ENCODE measurements around the gene AGER. TPM values are rescaled to one million over a fixed set of nuclear protein-coding genes. Genes with fewer than 3 reads are reported as not detected.
"Not testable (repeated sequence)": the region's sequence is repeated elsewhere in the genome, so short reads cannot be mapped to it uniquely, and the experiment has no call there.

AGER gene
- total and polyA plus RNA-seq, 7 experiments from 2014 or later = 0.47 to 92.2 (median 38.0) TPM; not detected in 1

DNA sequence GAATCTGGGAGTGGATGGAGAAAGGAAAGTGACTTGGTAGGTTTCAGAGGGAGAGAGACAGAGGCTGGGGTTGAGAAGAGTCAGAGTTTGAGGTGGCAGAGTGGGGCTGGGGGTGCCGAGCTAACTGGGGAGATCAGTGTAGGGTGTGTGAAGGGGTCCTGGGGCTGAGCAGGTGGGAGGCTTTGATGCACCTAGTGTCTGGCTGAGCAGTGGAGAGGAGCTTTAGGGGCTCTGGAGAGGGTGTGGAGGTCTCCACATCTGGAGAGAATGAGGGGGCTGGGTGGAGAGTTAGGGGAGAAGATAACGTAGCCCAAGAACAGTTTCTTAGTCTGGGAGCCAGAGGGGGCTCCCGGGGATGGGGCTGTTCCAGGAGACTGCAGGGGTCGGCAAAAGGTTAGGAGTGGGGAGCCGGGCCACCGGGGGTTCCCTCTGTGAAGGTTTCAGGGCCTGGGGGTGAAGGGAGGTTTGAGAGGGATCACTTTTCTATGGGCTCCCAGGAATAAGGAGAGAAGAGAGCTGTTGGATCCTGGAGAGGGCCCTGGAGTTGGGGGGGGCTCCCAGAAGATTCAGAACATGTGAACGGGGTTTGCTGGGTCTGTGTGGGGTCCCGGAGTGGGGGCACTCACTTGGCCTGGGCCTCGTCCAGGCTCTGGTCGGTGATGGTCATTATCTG is 5.2 kb upstream of the AGER start:
- H3K36me3 Mint-ChIP-seq = peaks cover 17 to 47% (median 35%) of the 10 kb centered on the region in 5 donors
- peak overlapping the region; percentile 97 for H3K27ac ChIP-seq (ENCODE audit: low read depth, low read length)
- no peaks in the 10 kb centered on the region for H3K9me3 ChIP-seq (ENCODE audit: control insufficient read depth in 2 of 3, low read length in 3 of 3)
- no peak for DNase-seq
- no peaks in the 10 kb centered on the region for H3K9me3 Mint-ChIP-seq
- H3K4me1 Mint-ChIP-seq = peaks cover 43 to 52% (median 49%) of the 10 kb centered on the region in 7 donors
- H3K27ac Mint-ChIP-seq = peak overlapping the region; percentile 80 to 97 (median 91)
- POLR2A ChIA-PET = interaction anchor here (0.8 to 10.6 kb wide), 6 partner anchors 9 to 656 kb away, joined by 3 to 259 read pairs (median 4); partner anchors contain the start of genes AGPAT1, ATF6B and RNF5
- H3K27me3 ChIP-seq (ENCODE audit: control insufficient read depth in 2 of 2, insufficient read depth in 2 of 2, low read length in 2 of 2) = no peaks in the 10 kb centered on the region
- H3K27me3 Mint-ChIP-seq = no peaks in the 10 kb centered on the region
- H3K36me3 ChIP-seq (ENCODE audit: control insufficient read depth in 2 of 3, insufficient read depth in 3 of 3, low read length in 3 of 3) = peaks cover 10 to 51% (median 15%) of the 10 kb centered on the region in 3 experiments
- H3K4me3 ChIP-seq (ENCODE audit: low read length) = peak overlapping the region; percentile 94
- CTCF ChIA-PET = interaction anchor here (1.8 kb wide), 1 partner anchor 10 kb away, joined by 5 read pairs; no protein-coding TSS in a partner anchor
- H3K4me3 Mint-ChIP-seq = peak overlapping the region; percentile 90 to 100 (median 97)
- H3K4me1 ChIP-seq (ENCODE audit: control insufficient read depth in 2 of 2, insufficient read depth in 2 of 2, low read length in 2 of 2) = peaks cover 27 to 38% of the 10 kb centered on the region in 2 donors
- ATAC-seq = no peak
- intact Hi-C loops (cut with micrococcal nuclease) = no loop called here

DNA sequence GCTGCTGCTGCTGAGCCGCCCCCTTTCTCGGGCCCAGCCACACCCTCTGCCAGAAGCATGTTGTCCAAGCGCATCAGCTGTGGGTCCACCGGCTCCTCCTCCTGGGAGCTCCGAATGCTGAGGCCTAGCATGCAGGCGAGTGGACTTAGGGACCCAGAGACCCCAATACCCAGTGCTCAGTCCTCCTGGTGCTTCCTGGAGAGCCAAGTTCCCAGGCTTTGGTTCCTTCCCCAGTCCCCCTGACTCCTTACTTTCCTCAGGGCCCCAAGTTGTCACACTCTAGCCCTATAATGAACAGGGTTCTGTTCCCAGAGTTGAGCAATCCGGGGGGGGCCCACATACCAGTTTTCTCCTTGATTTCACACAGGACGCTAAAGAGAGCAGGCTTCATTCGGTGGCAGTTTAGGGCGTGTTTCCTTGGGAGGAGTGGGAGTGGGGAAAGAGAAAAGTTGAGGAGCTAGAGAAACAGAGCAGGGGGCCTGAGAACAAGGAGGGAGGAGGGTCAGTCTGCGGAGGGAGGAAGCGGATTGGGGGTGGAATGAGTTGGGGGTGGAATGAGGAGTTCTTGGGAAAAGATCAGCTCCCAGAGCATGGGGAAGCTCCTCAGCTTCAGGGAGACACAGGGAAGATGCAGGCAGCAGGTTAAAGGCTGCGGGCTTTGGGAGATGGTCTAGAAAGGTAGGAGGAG is 4.5 kb upstream of the AGER start:
- Histone ChIP-seq H3K9me3 (ENCODE audit: control insufficient read depth in 2 of 3, low read length in 3 of 3) (no peaks in the 10 kb centered on the region), H3K4me1 (ENCODE audit: control insufficient read depth in 2 of 2, insufficient read depth in 2 of 2, low read length in 2 of 2) (peaks cover 20 to 33% of the 10 kb centered on the region in 2 donors), H3K36me3 (ENCODE audit: control insufficient read depth in 2 of 3, insufficient read depth in 3 of 3, low read length in 3 of 3) (peaks cover 10 to 58% (median 15%) of the 10 kb centered on the region in 3 experiments), H3K27ac (ENCODE audit: low read depth, low read length) (peak overlapping the region; percentile 97), H3K27me3 (ENCODE audit: control insufficient read depth in 2 of 2, insufficient read depth in 2 of 2, low read length in 2 of 2) (no peaks in the 10 kb centered on the region), H3K4me3 (ENCODE audit: low read length) (peak overlapping the region; percentile 94)
- H3K27ac Mint-ChIP-seq = peak overlapping the region; percentile 80 to 97 (median 91)
- ATAC-seq = no peak
- H3K4me3 Mint-ChIP-seq = peak overlapping the region; percentile 90 to 100 (median 97)
- no peaks in the 10 kb centered on the region for H3K9me3 Mint-ChIP-seq
- peaks cover 17 to 49% (median 35%) of the 10 kb centered on the region in 5 donors for H3K36me3 Mint-ChIP-seq
- ChIA-PET CTCF (interaction anchor here (1.8 kb wide), 1 partner anchor 9 kb away, joined by 5 read pairs; no protein-coding TSS in a partner anchor), POLR2A (interaction anchor here (0.9 to 10.6 kb wide), 6 partner anchors 7 to 657 kb away, joined by 3 to 259 read pairs (median 7); partner anchors contain the start of genes AGPAT1, ATF6B and RNF5)
- H3K4me1 Mint-ChIP-seq = peaks cover 36 to 46% (median 42%) of the 10 kb centered on the region in 7 donors
- no peaks in the 10 kb centered on the region for H3K27me3 Mint-ChIP-seq
- DNase-seq = no peak
- intact Hi-C loops (cut with micrococcal nuclease) = no loop called here

DNA sequence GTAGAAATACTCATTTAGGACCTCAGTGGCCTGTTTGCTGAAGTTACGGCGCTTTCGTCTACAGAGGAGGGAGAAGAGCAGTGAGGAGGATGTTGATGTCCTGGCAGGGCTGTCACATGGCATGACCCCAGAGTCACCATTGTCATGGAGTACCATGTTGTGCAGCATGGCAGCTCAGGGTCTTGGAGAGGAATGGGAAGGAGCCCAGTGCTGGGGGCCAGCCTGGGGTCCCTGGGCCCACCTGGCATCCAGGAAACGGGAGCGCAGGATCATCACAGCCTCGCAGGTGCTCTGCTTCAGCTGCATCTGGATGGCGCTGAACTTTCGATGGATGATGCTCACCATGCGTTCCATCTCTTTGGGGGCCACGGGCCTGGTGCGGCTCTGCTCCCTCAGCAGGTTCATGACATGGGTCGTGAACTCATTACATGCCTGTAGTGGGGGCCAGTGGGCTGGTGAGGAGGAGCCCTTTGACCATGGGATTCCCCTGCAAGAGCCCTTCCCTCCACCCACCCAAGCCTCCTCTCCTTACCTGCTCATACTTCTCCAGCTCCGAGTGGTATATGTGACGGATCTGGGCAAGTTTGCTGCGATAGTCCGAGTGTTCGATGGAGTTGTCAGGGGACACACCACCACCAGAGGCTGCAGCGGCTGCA is 3.8 kb upstream of the AGER start:
- ATAC-seq; H3K27me3 Mint-ChIP-seq; H3K27me3 ChIP-seq (ENCODE audit: control insufficient read depth in 2 of 2, insufficient read depth in 2 of 2, low read length in 2 of 2); intact Hi-C loops (cut with micrococcal nuclease); H3K9me3 Mint-ChIP-seq; H3K9me3 ChIP-seq (ENCODE audit: control insufficient read depth in 2 of 3, low read length in 3 of 3); DNase-seq: not testable (repeated sequence)
- peak overlapping the region; percentile 94 for H3K4me3 ChIP-seq (ENCODE audit: low read length)
- POLR2A ChIA-PET = interaction anchor here (1.8 to 10.6 kb wide), 3 partner anchors 8 to 657 kb away, joined by 9 to 259 read pairs (median 14); partner anchors contain the start of genes AGPAT1 and RNF5
- H3K36me3 ChIP-seq (ENCODE audit: control insufficient read depth in 2 of 3, insufficient read depth in 3 of 3, low read length in 3 of 3) = peaks cover 15 to 64% (median 17%) of the 10 kb centered on the region in 3 experiments
- Mint-ChIP-seq H3K4me1 (peaks cover 31 to 46% (median 42%) of the 10 kb centered on the region in 7 donors), H3K36me3 (peaks cover 17 to 48% (median 35%) of the 10 kb centered on the region in 5 donors), H3K4me3 (peak overlapping the region; percentile 90 to 100 (median 97)), H3K27ac (peak overlapping the region; percentile 73 to 98 (median 91))
- CTCF ChIA-PET = interaction anchor here (1.8 kb wide), 1 partner anchor 9 kb away, joined by 5 read pairs; no protein-coding TSS in a partner anchor
- H3K27ac ChIP-seq (ENCODE audit: low read depth, low read length) = peak overlapping the region; percentile 97
- H3K4me1 ChIP-seq (ENCODE audit: control insufficient read depth in 2 of 2, insufficient read depth in 2 of 2, low read length in 2 of 2) = peaks cover 13 to 30% of the 10 kb centered on the region in 2 donors

DNA sequence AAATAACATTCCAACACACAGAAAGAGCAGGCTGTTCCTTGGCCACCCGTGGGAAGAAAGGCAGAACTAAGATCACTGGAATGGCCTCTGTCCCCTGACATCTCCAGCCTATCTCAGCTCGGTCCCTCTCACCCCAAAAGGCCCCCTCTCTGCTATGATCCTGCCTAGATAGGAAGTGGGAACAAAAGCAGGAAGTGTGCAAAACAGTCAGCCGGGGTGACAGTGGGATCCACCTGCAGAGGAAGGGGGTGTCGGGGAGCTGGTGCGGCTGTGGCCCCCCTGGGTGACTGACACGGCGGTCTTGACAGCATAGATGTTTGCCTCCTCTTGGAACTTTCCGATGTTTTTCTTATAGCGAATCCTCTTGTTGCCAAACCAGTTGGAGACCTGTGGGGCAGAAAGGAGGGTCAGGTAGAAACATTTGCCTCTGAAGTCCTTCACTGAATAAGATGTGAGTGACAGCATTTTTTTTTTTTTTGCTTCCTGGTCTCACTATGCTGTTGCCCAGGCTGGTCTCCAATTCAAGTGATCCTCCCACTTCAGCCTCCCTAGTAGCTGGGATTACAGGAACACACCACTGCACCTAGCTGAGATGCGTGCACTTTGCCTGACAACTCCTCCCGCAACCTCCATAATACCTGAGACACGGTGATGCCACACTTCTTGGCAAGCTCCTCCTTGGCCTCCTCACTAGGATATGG is 3.1 kb upstream of the AGER start:
- CTCF ChIA-PET = interaction anchor here (1.8 kb wide), 1 partner anchor 8 kb away, joined by 5 read pairs; no protein-coding TSS in a partner anchor
- H3K27me3 Mint-ChIP-seq = no peaks in the 10 kb centered on the region
- POLR2A ChIA-PET = interaction anchor here (1.7 to 10.6 kb wide), 3 partner anchors 8 to 59 kb away, joined by 9 to 259 read pairs (median 14); partner anchors contain the start of genes AGPAT1, ATF6B and RNF5
- Histone ChIP-seq H3K4me3 (ENCODE audit: low read length) (peak overlapping the region; percentile 17), H3K4me1 (ENCODE audit: control insufficient read depth in 2 of 2, insufficient read depth in 2 of 2, low read length in 2 of 2) (peaks cover 10 to 37% of the 10 kb centered on the region in 2 donors), H3K9me3 (ENCODE audit: control insufficient read depth in 2 of 3, low read length in 3 of 3) (no peaks in the 10 kb centered on the region), H3K36me3 (ENCODE audit: control insufficient read depth in 2 of 3, insufficient read depth in 3 of 3, low read length in 3 of 3) (peaks cover 15 to 66% (median 24%) of the 10 kb centered on the region in 3 experiments), H3K27ac (ENCODE audit: low read depth, low read length) (peak overlapping the region; percentile 97), H3K27me3 (ENCODE audit: control insufficient read depth in 2 of 2, insufficient read depth in 2 of 2, low read length in 2 of 2) (no peaks in the 10 kb centered on the region)
- H3K36me3 Mint-ChIP-seq = peaks cover 17 to 43% (median 35%) of the 10 kb centered on the region in 5 donors
- no peaks in the 10 kb centered on the region for H3K9me3 Mint-ChIP-seq
- H3K4me1 Mint-ChIP-seq = peaks cover 36 to 52% (median 44%) of the 10 kb centered on the region in 7 donors
- ATAC-seq (no peak), DNase-seq (no peak)
- H3K27ac Mint-ChIP-seq = peak overlapping the region; percentile 73 to 98 (median 91)
- intact Hi-C loops (cut with micrococcal nuclease) = no loop called here
- peak overlapping the region; percentile 36 to 99 (median 96) for H3K4me3 Mint-ChIP-seq

DNA sequence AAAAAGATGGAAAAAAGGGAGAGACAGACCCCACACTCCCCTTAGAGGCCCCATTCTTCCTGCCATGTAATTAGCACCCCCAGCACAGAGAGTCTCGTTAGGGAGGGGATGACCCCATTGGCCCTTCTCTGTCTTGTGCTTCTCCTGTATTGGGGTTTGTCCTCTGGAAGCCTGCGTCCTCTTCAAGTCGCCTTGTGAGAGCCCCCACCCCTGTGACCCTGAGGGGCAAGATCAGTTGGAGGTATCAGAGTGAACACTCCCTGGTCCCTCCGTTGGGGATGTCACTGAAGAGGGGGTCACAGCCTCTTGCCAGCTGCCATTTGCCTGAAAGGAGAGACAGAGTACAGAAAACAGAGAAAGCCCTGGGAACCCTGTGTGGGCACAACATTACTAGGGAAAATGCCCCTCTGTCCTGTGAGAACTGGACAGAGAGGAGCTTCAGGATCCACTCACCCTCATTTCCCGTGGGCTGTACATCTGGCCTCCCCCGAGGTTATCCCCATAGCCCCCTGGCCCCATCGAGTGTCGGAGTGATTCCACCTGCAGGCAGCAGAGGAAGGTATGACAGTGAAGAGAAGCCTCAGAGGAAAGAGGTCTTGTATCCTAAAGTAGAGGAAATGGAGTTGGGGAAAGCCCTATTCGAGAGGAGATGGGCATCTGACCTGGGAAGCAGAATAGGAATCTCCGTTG is 2.2 kb upstream of the AGER start:
- ATAC-seq; H3K9me3 ChIP-seq (ENCODE audit: control insufficient read depth in 2 of 3, low read length in 3 of 3); H3K27me3 Mint-ChIP-seq; H3K27me3 ChIP-seq (ENCODE audit: control insufficient read depth in 2 of 2, insufficient read depth in 2 of 2, low read length in 2 of 2); CTCF ChIA-PET; intact Hi-C loops (cut with micrococcal nuclease); H3K4me3 ChIP-seq (ENCODE audit: low read length); DNase-seq; H3K9me3 Mint-ChIP-seq: not testable (repeated sequence)
- Mint-ChIP-seq H3K27ac (peak overlapping the region; percentile 73 to 98 (median 91)), H3K4me1 (peaks cover 38 to 57% (median 49%) of the 10 kb centered on the region in 7 donors), H3K36me3 (peaks cover 13 to 36% (median 32%) of the 10 kb centered on the region in 5 donors), H3K4me3 (peak overlapping the region; percentile 44 to 99 (median 94))
- H3K36me3 ChIP-seq (ENCODE audit: control insufficient read depth in 2 of 3, insufficient read depth in 3 of 3, low read length in 3 of 3) = peaks cover 15 to 64% (median 27%) of the 10 kb centered on the region in 3 experiments
- POLR2A ChIA-PET = interaction anchor here (1.7 to 10.6 kb wide), 3 partner anchors 7 to 58 kb away, joined by 9 to 259 read pairs (median 14); partner anchors contain the start of genes AGPAT1, ATF6B and RNF5
- peak overlapping the region; percentile 97 for H3K27ac ChIP-seq (ENCODE audit: low read depth, low read length)
- H3K4me1 ChIP-seq (ENCODE audit: control insufficient read depth in 2 of 2, insufficient read depth in 2 of 2, low read length in 2 of 2) = peaks cover 10 to 39% of the 10 kb centered on the region in 2 donors
